ENCODE data around the gene PDSS2.
"Not testable (repeated sequence)": the region's sequence is repeated elsewhere in the genome, so short reads cannot be mapped to it uniquely, and the experiment has no call there.

Gene PDSS2

GRCh38 chr6:107152638-107153430 lies 306.5 kb downstream of the PDSS2 start:
- FAIRE-seq = no peak

- FAIRE-seq = no peak
Measured at GRCh38 chr6:107144666-107145065, 314.7 kb downstream of the PDSS2 start.

DNA sequence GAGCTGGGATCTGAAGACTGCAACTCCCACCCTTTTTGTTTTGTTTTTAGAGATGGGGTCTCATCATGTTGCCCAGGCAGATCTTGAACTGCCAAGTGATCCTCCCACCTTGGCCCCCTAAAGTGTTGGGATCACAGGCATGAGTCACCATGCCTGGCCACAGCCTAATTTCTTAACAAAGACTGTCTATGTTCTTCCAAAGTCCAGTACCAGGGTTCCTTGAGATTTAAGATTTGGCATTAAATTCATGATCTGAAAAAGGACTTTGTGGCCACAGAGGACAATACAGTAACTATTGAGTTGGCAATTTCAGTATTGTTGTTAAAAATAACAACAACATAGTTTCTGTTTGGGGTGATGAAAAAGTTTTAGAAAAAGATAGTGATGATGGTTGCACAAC lies 315.4 kb downstream of the PDSS2 start:
- no peak for FAIRE-seq

GRCh38 chr6:107140581-107140980 lies 318.8 kb downstream of the PDSS2 start:
- no peak for FAIRE-seq

GRCh38 chr6:107136324-107136723 lies 323.0 kb downstream of the PDSS2 start:
- not testable (repeated sequence) for FAIRE-seq

GRCh38 chr6:107135048-107135680 lies 324.2 kb downstream of the PDSS2 start:
- not testable (repeated sequence) for FAIRE-seq

DNA sequence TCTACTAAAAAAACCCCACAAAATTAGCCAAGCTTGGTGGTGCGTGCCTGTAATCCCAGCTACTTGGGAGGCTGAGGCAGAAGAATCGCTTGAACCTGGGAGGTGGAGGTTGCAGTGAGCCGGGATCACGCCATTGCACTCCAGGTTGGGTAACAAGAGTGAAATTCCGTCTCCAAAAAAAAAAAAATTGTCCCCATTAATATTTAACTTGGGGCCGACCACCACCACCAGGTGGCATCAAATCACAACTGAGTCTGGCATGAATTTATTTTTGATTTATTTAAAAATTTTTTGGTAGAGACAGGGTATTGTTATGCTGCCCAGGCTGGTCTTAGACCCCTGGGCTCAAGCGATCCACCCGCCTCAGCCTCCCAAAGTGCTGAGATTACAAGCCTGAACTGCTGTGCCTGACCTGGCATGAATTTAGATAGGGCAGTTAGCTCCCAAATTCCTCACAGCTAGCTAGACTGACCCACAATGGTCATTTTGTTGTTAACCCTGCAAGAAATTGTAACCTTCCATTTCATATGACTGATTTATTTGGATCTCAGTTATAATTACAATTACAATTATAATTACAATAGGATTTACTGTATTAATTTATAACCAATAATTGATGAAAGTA lies 326.9 kb downstream of the PDSS2 start:
- FAIRE-seq = no peak

- no peak for FAIRE-seq
Measured at GRCh38 chr6:107129370-107129925, 329.9 kb downstream of the PDSS2 start.

DNA sequence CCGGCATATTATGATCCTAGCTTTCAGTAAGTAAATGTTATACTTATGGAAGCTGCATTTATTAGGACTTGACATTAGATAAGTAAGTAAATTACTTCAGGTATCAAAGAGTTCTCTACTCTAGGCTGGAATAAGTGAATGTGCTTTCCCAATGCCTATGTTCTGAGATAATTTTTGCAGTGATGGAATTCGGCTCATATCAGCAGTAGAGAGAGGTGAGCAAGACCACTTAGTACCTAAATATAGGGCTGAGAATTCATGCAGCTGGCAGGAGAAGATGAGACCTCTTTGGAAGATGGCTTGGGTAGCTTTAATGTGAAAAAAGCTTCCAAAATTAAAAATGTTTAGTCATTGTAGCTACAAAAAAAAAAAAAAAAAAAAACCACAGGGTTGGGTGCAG lies 330.8 kb downstream of the PDSS2 start:
- FAIRE-seq = no peak

DNA sequence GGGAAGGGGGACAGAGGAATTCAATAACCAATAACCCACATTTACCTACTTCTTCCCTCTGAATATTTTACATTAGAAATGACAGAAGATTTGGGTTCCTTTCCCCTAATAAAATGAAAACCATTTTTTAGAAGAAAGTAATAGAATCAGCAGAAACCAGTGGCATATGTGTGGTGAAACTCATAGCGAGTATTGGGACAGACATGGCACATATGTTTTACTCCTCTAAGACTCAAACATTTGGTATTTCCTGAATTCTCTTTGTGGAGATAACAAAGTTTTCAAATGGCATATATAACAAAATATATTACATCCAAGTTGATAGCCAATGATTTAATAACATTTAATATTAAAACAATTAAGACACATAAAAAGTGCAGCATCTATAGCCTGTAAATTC lies 331.2 kb downstream of the PDSS2 start:
- FAIRE-seq = no peak

- FAIRE-seq = no peak
Measured at GRCh38 chr6:107125771-107126170, 333.6 kb downstream of the PDSS2 start.

DNA sequence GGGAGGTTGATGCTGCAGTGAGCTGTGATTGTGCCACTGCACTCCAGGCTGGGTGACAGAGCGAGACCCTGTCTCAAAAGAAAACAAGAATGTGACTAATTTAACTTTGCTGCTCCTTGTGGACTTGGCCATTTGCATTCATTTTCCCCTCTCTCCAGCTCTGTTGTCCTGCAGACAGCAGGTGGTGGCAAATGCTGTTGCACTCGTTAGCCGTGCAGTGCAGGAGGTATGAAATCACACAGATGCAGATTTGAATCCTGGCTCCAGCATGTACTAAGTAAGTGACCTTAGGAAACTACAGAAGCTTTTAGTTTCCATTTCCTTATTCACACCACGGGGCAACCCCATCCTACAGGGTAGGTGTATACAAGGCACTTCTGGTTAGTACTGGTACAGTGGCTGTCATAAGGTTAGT lies 334.4 kb downstream of the PDSS2 start:
- FAIRE-seq = no peak

DNA sequence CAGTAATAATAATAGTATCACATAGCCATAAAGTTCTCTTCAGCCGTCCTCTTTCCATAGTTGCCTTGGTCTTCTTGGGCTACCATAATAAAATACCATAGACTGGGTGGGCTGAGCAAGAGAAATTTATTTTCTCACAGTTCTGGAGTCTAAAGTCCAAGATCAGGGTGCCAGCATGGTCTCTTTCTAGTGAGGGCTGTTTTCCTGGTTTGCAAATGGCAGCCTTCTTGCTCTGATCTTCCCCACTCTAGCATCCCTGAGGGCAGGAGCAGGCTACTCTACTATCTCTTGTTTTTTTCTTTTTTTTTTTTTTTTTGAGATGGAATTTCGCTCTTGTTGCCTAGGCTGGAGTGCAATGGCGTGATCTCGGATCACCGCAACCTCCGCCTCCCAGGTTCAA lies 335.9 kb downstream of the PDSS2 start:
- no peak for FAIRE-seq

DNA sequence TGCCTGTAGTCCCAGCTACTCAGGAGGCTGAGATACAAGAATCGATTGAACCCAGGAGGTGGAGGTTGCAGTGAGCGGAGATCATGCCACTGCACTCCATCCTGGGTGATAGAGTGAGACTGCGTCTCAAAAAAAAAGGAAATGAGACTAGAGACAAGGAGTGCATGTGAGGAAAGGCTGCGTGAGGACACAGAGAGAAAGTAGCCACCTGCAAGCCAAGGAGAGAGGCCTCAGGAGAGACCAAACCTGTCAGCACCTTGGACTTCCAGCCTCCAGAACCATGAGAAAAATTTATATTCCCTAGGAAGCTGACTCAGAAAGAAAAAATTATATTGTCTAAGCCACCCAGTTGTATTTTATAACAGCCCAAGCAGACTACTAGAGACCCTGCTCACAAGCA lies 336.6 kb downstream of the PDSS2 start:
- FAIRE-seq = no peak

- FAIRE-seq = no peak
Measured at GRCh38 chr6:107121964-107122495, 337.3 kb downstream of the PDSS2 start.

DNA sequence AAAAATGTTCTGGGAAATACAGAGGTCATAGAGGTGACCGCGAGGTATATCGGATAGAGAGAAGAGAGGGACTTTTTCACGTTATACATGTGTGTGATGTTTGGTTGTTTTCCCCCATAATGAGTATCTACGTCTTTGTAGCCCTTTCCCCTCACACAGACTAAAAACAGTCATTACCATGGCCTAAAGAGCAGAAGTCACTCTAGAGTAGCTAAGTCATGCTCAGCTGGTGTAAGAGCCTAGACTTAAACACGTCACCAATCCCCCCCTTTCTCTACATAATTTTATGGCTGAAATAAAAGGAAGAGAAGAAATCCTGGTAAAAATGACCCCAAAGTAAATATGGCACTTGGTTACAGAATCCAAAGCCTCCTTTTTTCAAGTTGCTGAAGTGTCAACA lies 338.1 kb downstream of the PDSS2 start:
- FAIRE-seq = no peak

DNA sequence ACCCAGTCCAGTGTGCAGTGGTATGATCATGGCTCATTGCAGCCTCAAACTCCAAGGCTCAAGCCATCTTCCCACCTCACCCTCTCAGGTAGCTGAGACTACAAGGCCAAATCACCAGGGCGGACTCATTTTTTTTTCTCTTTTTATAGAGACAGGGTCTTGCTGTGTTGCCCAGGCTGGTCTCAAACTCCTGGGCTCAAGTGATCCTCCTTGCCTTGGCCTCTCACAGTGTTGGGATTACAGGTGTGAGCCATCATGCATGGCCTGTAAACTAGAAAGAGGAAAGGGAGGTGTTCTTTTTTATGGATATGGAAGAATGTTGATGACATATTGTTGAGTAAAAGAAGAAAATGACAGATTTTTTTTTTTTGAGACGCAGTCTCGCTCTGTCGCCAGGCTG lies 339.0 kb downstream of the PDSS2 start:
- no peak for FAIRE-seq

GRCh38 chr6:107118976-107119375 lies 340.4 kb downstream of the PDSS2 start:
- FAIRE-seq = no peak

DNA sequence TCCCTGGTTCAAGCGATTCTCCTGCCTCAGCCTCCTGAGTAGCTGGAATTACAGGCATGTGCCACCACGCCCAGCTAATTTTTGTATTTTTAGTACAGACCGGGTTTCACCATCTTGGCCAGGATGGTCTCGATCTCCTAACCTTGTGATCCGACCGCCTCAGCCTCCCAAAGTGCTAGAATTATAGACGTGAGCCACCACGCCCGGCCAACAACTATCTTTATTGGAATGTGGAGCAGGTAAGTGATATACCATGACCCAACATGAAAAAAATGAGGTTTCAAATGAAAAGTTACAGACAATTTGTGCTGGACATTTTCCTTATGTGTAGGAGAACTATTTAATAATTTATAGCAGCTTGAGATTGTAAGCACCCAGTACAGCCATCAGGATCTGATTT lies 340.8 kb downstream of the PDSS2 start:
- not testable (repeated sequence) for FAIRE-seq

GRCh38 chr6:107116931-107117330 lies 342.4 kb downstream of the PDSS2 start:
- FAIRE-seq = no peak

GRCh38 chr6:107116328-107116892 lies 343.0 kb downstream of the PDSS2 start:
- FAIRE-seq = no peak

GRCh38 chr6:107115695-107116327 lies 343.6 kb downstream of the PDSS2 start:
- no peak for FAIRE-seq
